ENCODE measurements around the gene ZNF609.

Gene ZNF609

GRCh38 chr15:64712353-64712752 is 252.0 kb downstream of the ZNF609 start:
- ATAC-seq, result no peak
- TF ChIP-seq CSDC2 (CRISPR knock-in tag; IDR thresholded peaks at IDR 0.05) (no peak), OSR1 (CRISPR knock-in tag; IDR thresholded peaks at IDR 0.05) (no peak), ISL1 (CRISPR knock-in tag; IDR thresholded peaks at IDR 0.05) (no peak), TOX (CRISPR knock-in tag; IDR thresholded peaks at IDR 0.05; ENCODE audit: borderline replicate concordance) (no peak), ZNF565 (CRISPR knock-in tag; conservative IDR thresholded peaks at IDR 0.05; ENCODE audit: low read depth) (no peak), GLIS3 (CRISPR knock-in tag; IDR thresholded peaks at IDR 0.05) (no peak), ZFP30 (CRISPR knock-in tag; IDR thresholded peaks at IDR 0.05) (no peak), ZNF8 (CRISPR knock-in tag; IDR thresholded peaks at IDR 0.05) (no peak), TSHZ2 (CRISPR knock-in tag; IDR thresholded peaks at IDR 0.05) (no peak), SNAI2 (CRISPR knock-in tag; IDR thresholded peaks at IDR 0.05) (no peak), BACH2 (CRISPR knock-in tag; IDR thresholded peaks at IDR 0.05; ENCODE audit: borderline replicate concordance) (no peak), TCF4 (CRISPR knock-in tag; IDR thresholded peaks at IDR 0.05; ENCODE audit: borderline replicate concordance) (no peak), ZNF70 (CRISPR knock-in tag; IDR thresholded peaks at IDR 0.05) (no peak), PATZ1 (CRISPR knock-in tag; IDR thresholded peaks at IDR 0.05; ENCODE audit: borderline replicate concordance) (no peak), ESRRG (CRISPR knock-in tag; IDR thresholded peaks at IDR 0.05) (no peak)
- TF ChIP-seq, protein P1, sequence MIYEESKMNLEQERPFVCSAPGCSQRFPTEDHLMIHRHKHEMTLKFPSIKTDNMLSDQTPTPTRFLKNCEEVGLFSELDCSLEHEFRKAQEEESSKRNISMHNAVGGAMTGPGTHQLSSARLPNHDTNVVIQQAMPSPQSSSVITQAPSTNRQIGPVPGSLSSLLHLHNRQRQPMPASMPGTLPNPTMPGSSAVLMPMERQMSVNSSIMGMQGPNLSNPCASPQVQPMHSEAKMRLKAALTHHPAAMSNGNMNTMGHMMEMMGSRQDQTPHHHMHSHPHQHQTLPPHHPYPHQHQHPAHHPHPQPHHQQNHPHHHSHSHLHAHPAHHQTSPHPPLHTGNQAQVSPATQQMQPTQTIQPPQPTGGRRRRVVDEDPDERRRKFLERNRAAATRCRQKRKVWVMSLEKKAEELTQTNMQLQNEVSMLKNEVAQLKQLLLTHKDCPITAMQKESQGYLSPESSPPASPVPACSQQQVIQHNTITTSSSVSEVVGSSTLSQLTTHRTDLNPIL (CRISPR knock-in tag; IDR thresholded peaks at IDR 0.05; ENCODE audit: low read depth), result no peak
- TF ChIP-seq, protein P2, sequence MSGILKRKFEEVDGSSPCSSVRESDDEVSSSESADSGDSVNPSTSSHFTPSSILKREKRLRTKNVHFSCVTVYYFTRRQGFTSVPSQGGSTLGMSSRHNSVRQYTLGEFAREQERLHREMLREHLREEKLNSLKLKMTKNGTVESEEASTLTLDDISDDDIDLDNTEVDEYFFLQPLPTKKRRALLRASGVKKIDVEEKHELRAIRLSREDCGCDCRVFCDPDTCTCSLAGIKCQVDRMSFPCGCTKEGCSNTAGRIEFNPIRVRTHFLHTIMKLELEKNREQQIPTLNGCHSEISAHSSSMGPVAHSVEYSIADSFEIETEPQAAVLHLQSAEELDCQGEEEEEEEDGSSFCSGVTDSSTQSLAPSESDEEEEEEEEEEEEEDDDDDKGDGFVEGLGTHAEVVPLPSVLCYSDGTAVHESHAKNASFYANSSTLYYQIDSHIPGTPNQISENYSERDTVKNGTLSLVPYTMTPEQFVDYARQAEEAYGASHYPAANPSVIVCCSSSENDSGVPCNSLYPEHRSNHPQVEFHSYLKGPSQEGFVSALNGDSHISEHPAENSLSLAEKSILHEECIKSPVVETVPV (CRISPR knock-in tag; IDR thresholded peaks at IDR 0.05), result no peak

GRCh38 chr15:64713592-64713991 is 253.2 kb downstream of the ZNF609 start:
- no peak for TF ChIP-seq ZFP3 (CRISPR knock-in tag; IDR thresholded peaks at IDR 0.05)
- TF ChIP-seq ESRRG (CRISPR knock-in tag; IDR thresholded peaks at IDR 0.05), result no peak
- TF ChIP-seq BACH2 (CRISPR knock-in tag; IDR thresholded peaks at IDR 0.05; ENCODE audit: borderline replicate concordance), result no peak
- TF ChIP-seq ARNTL (CRISPR knock-in tag; IDR thresholded peaks at IDR 0.05; ENCODE audit: borderline replicate concordance, low read depth), result no peak
- TF ChIP-seq ZNF565 (CRISPR knock-in tag; conservative IDR thresholded peaks at IDR 0.05; ENCODE audit: low read depth), result no peak
- TF ChIP-seq ZC3H10 (CRISPR knock-in tag; IDR thresholded peaks at IDR 0.05), result no peak
- TF ChIP-seq ZNF70 (CRISPR knock-in tag; IDR thresholded peaks at IDR 0.05), result no peak
- no peak for TF ChIP-seq TOX (CRISPR knock-in tag; IDR thresholded peaks at IDR 0.05; ENCODE audit: borderline replicate concordance)
- TF ChIP-seq PATZ1 (CRISPR knock-in tag; IDR thresholded peaks at IDR 0.05; ENCODE audit: borderline replicate concordance), result no peak
- no peak for TF ChIP-seq TSHZ2 (CRISPR knock-in tag; IDR thresholded peaks at IDR 0.05)
- TF ChIP-seq, protein P1 (CRISPR knock-in tag; IDR thresholded peaks at IDR 0.05; ENCODE audit: low read depth), result no peak
- TF ChIP-seq GLIS3 (CRISPR knock-in tag; IDR thresholded peaks at IDR 0.05), result no peak
- ATAC-seq, result no peak

Data from SK-N-SH treated with all-trans-retinoic acid at 6 μM for 48 hours (cell line).